SU-DHL-6 (cell line): ENCODE measurements around the gene WNT16.

Experiments
- CTCF ChIP-seq: fragments of 200-600 bp; sonication (generic); IDR thresholded peaks from one replicate; pipeline ENCODE4 v1.5.1; 2017; ENCODE audit warnings: antibody characterized with exemption, mild to moderate bottlenecking, low read length, moderate library complexity; ENCODE audit not compliant: insufficient read depth, poor library complexity, severe bottlenecking
- EZH2phosphoT487 ChIP-seq: fragments of 200-600 bp; sonication (generic), shearing (Covaris generic); conservative IDR thresholded peaks from 2 replicates; pipeline ENCODE4 v1.6.1; 2018; ENCODE audit warnings: mild to moderate bottlenecking, antibody characterized with exemption, low read length, moderate library complexity, mixed read lengths

- TF ChIP-seq CTCF (no peak), EZH2phosphoT487 (no peak)
These were observed 25.2 kb upstream of the WNT16 start for GRCh38 chr7:121303422-121304101.
